Liver (tissue), 9 donors: ENCODE data around the gene PDIA4. TPM values are rescaled to one million over a fixed set of nuclear protein-coding genes. Genes with fewer than 3 reads are reported as not detected.

ENCODE experiments used
- DNase-seq: peaks from one replicate; pipeline ENCODE4 v3.0.0-alpha.2; 2017; ENCODE audit warnings: low spot score
- H3K27ac ChIP-seq, 2 donors: one replicate each; pipeline ENCODE4 v1.7.0; 2013; ENCODE audit warnings: inconsistent platforms in 2 of 2, low read length in 2 of 2, control low read depth in 1 of 2, low read depth in 1 of 2, mild to moderate bottlenecking in 1 of 2
- H3K27me3 ChIP-seq, 4 donors: one replicate each; pipeline versions ENCODE4 v1.6.1 to v1.7.0; 2013; ENCODE audit warnings: low read length in 3 of 4, inconsistent platforms in 1 of 4, mild to moderate bottlenecking in 1 of 4, moderate library complexity in 1 of 4; ENCODE audit not compliant: control insufficient read depth in 4 of 4, insufficient read depth in 4 of 4
- H3K36me3 ChIP-seq, 4 donors: one replicate each; pipeline versions ENCODE4 v1.6.1 to v1.7.0; 2013; ENCODE audit warnings: low read length in 3 of 4, mild to moderate bottlenecking in 3 of 4, low read depth in 1 of 4, moderate library complexity in 1 of 4; ENCODE audit not compliant: control insufficient read depth in 4 of 4, insufficient read depth in 3 of 4
- H3K4me1 ChIP-seq, 4 donors: one replicate each; pipeline versions ENCODE4 v1.6.1 to v1.7.0; 2013; ENCODE audit warnings: low read length in 3 of 4, mild to moderate bottlenecking in 3 of 4, moderate library complexity in 1 of 4; ENCODE audit not compliant: control insufficient read depth in 4 of 4, insufficient read depth in 4 of 4
- H3K4me3 ChIP-seq, 3 donors: one replicate each; pipeline versions ENCODE4 v1.6.1 to v1.7.0; 2013; ENCODE audit warnings: low read length in 3 of 3, control low read depth in 1 of 3, low read depth in 1 of 3, mild to moderate bottlenecking in 1 of 3
- H3K9ac ChIP-seq, 2 donors: one replicate each; pipeline ENCODE4 v1.7.0; 2013; ENCODE audit warnings: low read length in 2 of 2, mild to moderate bottlenecking in 2 of 2, moderate library complexity in 2 of 2, control low read depth in 1 of 2, low read depth in 1 of 2
- H3K9me3 ChIP-seq, 4 donors: one replicate each; pipeline versions ENCODE4 v1.6.1 to v1.7.0; 2013; ENCODE audit warnings: low read length in 3 of 4; ENCODE audit not compliant: control insufficient read depth in 4 of 4
- ATF3 ChIP-seq: IDR thresholded peaks from 2 replicates; pipeline ENCODE4 v1.6.1; 2016; ENCODE audit warnings: antibody characterized with exemption
- CTCF ChIP-seq: fragments of 150-350 bp; IDR thresholded peaks from 2 replicates; pipeline ENCODE4 v1.5.1; 2017; ENCODE audit warnings: improper control_type of control experiment, low read depth, low read length; ENCODE audit not compliant: missing input control
- EGR1 ChIP-seq, 2 donors: IDR thresholded peaks; 2 replicates each; pipeline ENCODE4 v1.6.1; 2016 to 2018; ENCODE audit warnings: antibody characterized with exemption in 2 of 2, low read depth in 2 of 2
- FOXA2 ChIP-seq: IDR thresholded peaks from 2 replicates; pipeline ENCODE4 v1.6.1; 2016; ENCODE audit warnings: antibody characterized with exemption
- GABPA ChIP-seq, 2 donors: IDR thresholded peaks in 1 of 2; conservative IDR thresholded peaks in 1 of 2; 2 replicates each; pipeline ENCODE4 v1.6.1; 2016; ENCODE audit warnings: antibody characterized with exemption in 2 of 2, mild to moderate bottlenecking in 1 of 2, moderate library complexity in 1 of 2
- HNF4A ChIP-seq, 2 donors: conservative IDR thresholded peaks; 2 replicates each; pipeline ENCODE4 v1.6.1; 2016; ENCODE audit warnings: antibody characterized with exemption in 2 of 2, mild to moderate bottlenecking in 2 of 2
- HNF4G ChIP-seq: IDR thresholded peaks from 2 replicates; pipeline ENCODE4 v1.6.1; 2016; ENCODE audit warnings: antibody characterized with exemption
- JUND ChIP-seq, 2 donors: IDR thresholded peaks; 2 replicates each; pipeline ENCODE4 v1.6.1; 2016; ENCODE audit warnings: antibody characterized with exemption in 2 of 2
- MAX ChIP-seq: IDR thresholded peaks from 2 replicates; pipeline ENCODE4 v1.6.1; 2016; ENCODE audit warnings: antibody characterized with exemption
- NR2F2 ChIP-seq: IDR thresholded peaks from 2 replicates; pipeline ENCODE4 v1.6.1; 2016; ENCODE audit warnings: antibody characterized with exemption
- REST ChIP-seq: IDR thresholded peaks from 2 replicates; pipeline ENCODE4 v1.6.1; 2016; ENCODE audit warnings: antibody characterized with exemption, mild to moderate bottlenecking
- SP1 ChIP-seq: IDR thresholded peaks from 2 replicates; pipeline ENCODE4 v1.6.1; 2018; ENCODE audit warnings: antibody characterized with exemption, mild to moderate bottlenecking
- TAF1 ChIP-seq: conservative IDR thresholded peaks from 2 replicates; pipeline ENCODE4 v1.6.1; 2016; ENCODE audit warnings: antibody characterized with exemption, mild to moderate bottlenecking
- ZBTB33 ChIP-seq: IDR thresholded peaks from 2 replicates; pipeline ENCODE4 v1.6.1; 2016; ENCODE audit warnings: antibody characterized with exemption
- WGBS: extraction: QIAGEN DNeasy Blood & Tissue Kit; methylation state at CpG from one replicate; pipeline ENCODE4 v1.1.7; 2013; 5-methylcytosine and 5-hydroxymethylcytosine counted together
- polyA plus RNA-seq, 2 donors: library from polyadenylated mRNA; stranded (reverse) in 1 of 2; unstranded in 1 of 2; fragments of 200-250 nt in 1 of 2; fragments of >200 nt in 1 of 2; fragmentation: Nextera tagmentation in 1 of 2; extraction: Ambion mirVana in 1 of 2; gene quantifications; one replicate each; pipeline versions ENCODE4 v1.2.1 to v1.2.3, GENCODE V29; 2013 to 2015
- total RNA-seq, 2 donors: library from RNA; depleted of rRNA; stranded (reverse); fragments of >200 nt; gene quantifications; one replicate each; pipeline ENCODE4 v1.2.3, GENCODE V29; 2014
- donor health status: healthy.
- donor health status: healthy.
- donor health status: healthy.
- donor health status: healthy.
- donor health status: healthy.

The PDIA4 gene
- total and polyA plus RNA-seq, 4 donors, result 133 to 502 (median 233) TPM

- TF ChIP-seq NR2F2 (no peak), EGR1 (IDR thresholded peaks at IDR 0.05; ENCODE audit: low read depth in 2 of 2) (no peak), SP1 (no peak)
- Histone ChIP-seq H3K9ac (no peak overlapping the region), H3K36me3 (no peaks in the 10 kb centered on the region), H3K4me3 (no peak overlapping the region), H3K27ac (no peak overlapping the region), H3K9me3 (no peaks in the 10 kb centered on the region), H3K27me3 (no peaks in the 10 kb centered on the region), H3K4me1 (no peaks in the 10 kb centered on the region)
- DNase-seq, result no peak
- WGBS, result 78% methylated on average over 3 of the region's 3 CpGs
These were observed 33.7 kb downstream of the PDIA4 start for GRCh38 chr7:148994576-148994975.

GRCh38 chr7:148993193-148993592, 35.1 kb downstream of the PDIA4 start:
- Histone ChIP-seq H3K27me3 (no peaks in the 10 kb centered on the region), H3K9me3 (no peaks in the 10 kb centered on the region), H3K27ac (no peak overlapping the region), H3K4me3 (no peak overlapping the region), H3K36me3 (no peaks in the 10 kb centered on the region), H3K9ac (no peak overlapping the region), H3K4me1 (peaks cover 0 to 2% (median under 1%) of the 10 kb centered on the region in 4 donors)
- TF ChIP-seq JUND (IDR thresholded peaks at IDR 0.05), result no peak
- TF ChIP-seq ZBTB33, result no peak
- no peak for TF ChIP-seq REST
- no peak for TF ChIP-seq NR2F2
- no peak for TF ChIP-seq TAF1
- no peak for DNase-seq
- WGBS, result 90% methylated on average over 8 of the region's 8 CpGs

- Histone ChIP-seq H3K36me3 (no peaks in the 10 kb centered on the region), H3K4me3 (no peak overlapping the region)
- 52% methylated on average over 1 of the region's 1 CpG for WGBS
- TF ChIP-seq REST (no peak), EGR1 (IDR thresholded peaks at IDR 0.05; ENCODE audit: low read depth in 2 of 2) (no peak), FOXA2 (no peak), HNF4G (no peak), JUND (IDR thresholded peaks at IDR 0.05) (no peak), TAF1 (no peak), HNF4A (conservative IDR thresholded peaks at IDR 0.05) (no peak), MAX (no peak), CTCF (no peak), ATF3 (no peak), GABPA (IDR thresholded peaks at IDR 0.05 in 1 of 2, conservative IDR thresholded peaks at IDR 0.05 in 1 of 2) (no peak)
These were observed 36.8 kb downstream of the PDIA4 start for GRCh38 chr7:148991536-148991935.

More at GRCh38 chr7:148991536-148991935, 36.8 kb downstream of the PDIA4 start:
- Histone ChIP-seq H3K27ac (no peak overlapping the region), H3K9ac (no peak overlapping the region), H3K27me3 (no peaks in the 10 kb centered on the region), H3K9me3 (no peaks in the 10 kb centered on the region), H3K4me1 (peaks cover 0 to 9% (median 6%) of the 10 kb centered on the region in 4 donors)
- no peak for DNase-seq
